ENCODE measurements around the gene TAOK3. TPM values are rescaled to one million over a fixed set of nuclear protein-coding genes. Genes with fewer than 3 reads are reported as not detected.

The TAOK3 gene
- total and polyA plus RNA-seq, 10 of the 15 experiments (the other 5 are each of a cell fraction or from before 2014, with no cell fraction given), result 41.3 to 131 (median 57.8) TPM

- TF ChIP-seq KDM1A (IDR thresholded peaks at IDR 0.05; ENCODE audit: borderline replicate concordance) (no peak), RELA (IDR thresholded peaks at IDR 0.05; ENCODE audit: borderline replicate concordance, partially characterized antibody) (no peak), ZNF24 (IDR thresholded peaks at IDR 0.05) (no peak), NFIC (IDR thresholded peaks at IDR 0.05; ENCODE audit: low read depth, low read length) (no peak)
Measured at GRCh38 chr12:118318744-118319143, 54.0 kb downstream of the TAOK3 start (continued).

- 100% methylated on average over 1 of the region's 1 CpG for WGBS (ENCODE audit: insufficient coverage, insufficient replicate concordance, low lambda C conversion rate, missing lambda C conversion rate)
- no peak overlapping the region for H3K4me3 ChIP-seq
- no peak overlapping the region for H3K4me2 ChIP-seq (ENCODE audit: control insufficient read depth, insufficient read depth)
- no peaks in the 10 kb centered on the region for H3K27me3 ChIP-seq (replicated peaks in 1 of 2; ENCODE audit: control insufficient read depth in 2 of 2, insufficient read depth in 2 of 2, low read length in 1 of 2)
- H3K9me3 ChIP-seq (replicated peaks; ENCODE audit: control insufficient read depth, insufficient read depth, low read length), result peaks cover 3% of the 10 kb centered on the region; the same call in 2 of the 3 replicates
- H3K9ac ChIP-seq (ENCODE audit: control insufficient read depth, insufficient read depth, low read length), result no peak overlapping the region
- POLR2A ChIA-PET, result interaction anchor here (0.6 to 1.8 kb wide), 6 partner anchors 9 to 1407 kb away, joined by 3 to 7 read pairs (median 4); no protein-coding TSS in a partner anchor
- ATAC-seq, result no peak
- RAD21 ChIA-PET (ENCODE audit: unreplicated experiment), result interaction anchor here (0.8 kb wide), 1 partner anchor 15 kb away, joined by 3 read pairs; no protein-coding TSS in a partner anchor
- H3K4me1 ChIP-seq (ENCODE audit: control insufficient read depth, insufficient read depth, low read length), result peaks cover 14% of the 10 kb centered on the region
- BruUV-seq (replicated peaks), result no TSS peak
- H3K79me2 ChIP-seq (ENCODE audit: control insufficient read depth, insufficient read depth, low read length), result peaks cover 39% of the 10 kb centered on the region
- H2AFZ ChIP-seq (ENCODE audit: control insufficient read depth, low read depth, low read length), result no peak overlapping the region
- DNase-seq (ENCODE audit: low read depth, low spot score), result no peak
- SMC1A ChIA-PET (ENCODE audit: uncharacterized antibody, unreplicated experiment), result interaction anchor here (0.9 to 3.8 kb wide), 4 partner anchors 12 to 18 kb away, joined by 3 to 9 read pairs (median 4); no protein-coding TSS in a partner anchor
- intact Hi-C loops (cut with micrococcal nuclease; ENCODE audit: unreplicated experiment) (no loop called here), in situ Hi-C loops (cut with MboI) (no loop called here)
- H4K20me1 ChIP-seq (ENCODE audit: control insufficient read depth, insufficient read depth), result no peaks in the 10 kb centered on the region
- no peak overlapping the region for H3K27ac ChIP-seq (ENCODE audit: control insufficient read depth, insufficient read depth)
- FAIRE-seq, result no peak
- H3K36me3 ChIP-seq (ENCODE audit: control insufficient read depth in 2 of 2, insufficient read depth in 2 of 2, low read length in 1 of 2), result no peaks in the 10 kb centered on the region; a peak in 2 of 4 replicates
- CTCF ChIA-PET, result interaction anchor here (1.1 to 8.5 kb wide), 3 partner anchors 9 to 59 kb away, joined by 3 to 67 read pairs (median 4); partner anchors contain the start of gene SUDS3
- TF ChIP-seq RAD51 (IDR thresholded peaks at IDR 0.05) (no peak), EED (IDR thresholded peaks at IDR 0.05; ENCODE audit: low read depth) (no peak), ZBTB4 (CRISPR knock-in tag; IDR thresholded peaks at IDR 0.05) (no peak), YBX1 (IDR thresholded peaks at IDR 0.05) (no peak), ZNF24 (IDR thresholded peaks at IDR 0.05) (no peak), ZBTB40 (IDR thresholded peaks at IDR 0.05; ENCODE audit: borderline replicate concordance) (no peak), BACH1 (IDR thresholded peaks at IDR 0.05; ENCODE audit: borderline replicate concordance) (no peak), EP300 (IDR thresholded peaks at IDR 0.05; ENCODE audit: borderline replicate concordance in 1 of 2, control insufficient read depth in 1 of 2, low read depth in 2 of 2, low read length in 2 of 2) (no peak), IRF5 (IDR thresholded peaks at IDR 0.05; ENCODE audit: borderline replicate concordance) (no peak)
Measured at GRCh38 chr12:118317729-118318128, 55.0 kb downstream of the TAOK3 start.
